ENCODE results near the gene DDX6. TPM values are rescaled to one million over a fixed set of nuclear protein-coding genes. Genes with fewer than 3 reads are reported as not detected.

The DDX6 gene
- total RNA-seq, 1 donor from 2014 or later, result 148 TPM

- peaks cover 42% of the 10 kb centered on the region for H3K27me3 Mint-ChIP-seq (ENCODE audit: unreplicated experiment)
- H3K4me3 Mint-ChIP-seq (ENCODE audit: unreplicated experiment), result no peak overlapping the region
- no peaks in the 10 kb centered on the region for H3K4me1 Mint-ChIP-seq (ENCODE audit: unreplicated experiment)
- peaks cover 6% of the 10 kb centered on the region for H3K9me3 Mint-ChIP-seq (ENCODE audit: unreplicated experiment)
- no peak overlapping the region for H3K27ac Mint-ChIP-seq (ENCODE audit: unreplicated experiment)
- DNase-seq (ENCODE audit: extremely low spot score, unreplicated experiment), result no peak
- TF ChIP-seq CTCF (IDR thresholded peaks at IDR 0.05), result no peak
- no peaks in the 10 kb centered on the region for H3K36me3 Mint-ChIP-seq (ENCODE audit: unreplicated experiment)
Observed at GRCh38 chr11:118804094-118804493, 13.1 kb upstream of the DDX6 start.

- Mint-ChIP-seq H3K36me3 (ENCODE audit: unreplicated experiment) (no peaks in the 10 kb centered on the region), H3K9me3 (ENCODE audit: unreplicated experiment) (no peaks in the 10 kb centered on the region), H3K4me1 (ENCODE audit: unreplicated experiment) (no peaks in the 10 kb centered on the region), H3K4me3 (ENCODE audit: unreplicated experiment) (no peak overlapping the region), H3K27me3 (ENCODE audit: unreplicated experiment) (peaks cover 15% of the 10 kb centered on the region), H3K27ac (ENCODE audit: unreplicated experiment) (no peak overlapping the region)
- no peak for TF ChIP-seq CTCF (IDR thresholded peaks at IDR 0.05)
- no peak for DNase-seq (ENCODE audit: extremely low spot score, unreplicated experiment)
Observed at GRCh38 chr11:118799372-118799771, 8.4 kb upstream of the DDX6 start.

GRCh38 chr11:118797510-118797909 is 6.5 kb upstream of the DDX6 start:
- Mint-ChIP-seq H3K27ac (ENCODE audit: unreplicated experiment) (no peak overlapping the region), H3K4me1 (ENCODE audit: unreplicated experiment) (peaks cover 9% of the 10 kb centered on the region), H3K27me3 (ENCODE audit: unreplicated experiment) (peaks cover 11% of the 10 kb centered on the region), H3K4me3 (ENCODE audit: unreplicated experiment) (no peak overlapping the region), H3K9me3 (ENCODE audit: unreplicated experiment) (no peaks in the 10 kb centered on the region), H3K36me3 (ENCODE audit: unreplicated experiment) (no peaks in the 10 kb centered on the region)
- DNase-seq (ENCODE audit: extremely low spot score, unreplicated experiment), result no peak
- no peak for TF ChIP-seq CTCF (IDR thresholded peaks at IDR 0.05)

GRCh38 chr11:118792570-118793124 is 1.7 kb upstream of the DDX6 start:
- Mint-ChIP-seq H3K4me3 (ENCODE audit: unreplicated experiment) (peak overlapping the region; percentile 100), H3K9me3 (ENCODE audit: unreplicated experiment) (no peaks in the 10 kb centered on the region), H3K27ac (ENCODE audit: unreplicated experiment) (peak overlapping the region; percentile 99), H3K27me3 (ENCODE audit: unreplicated experiment) (no peaks in the 10 kb centered on the region), H3K4me1 (ENCODE audit: unreplicated experiment) (peaks cover 27% of the 10 kb centered on the region), H3K36me3 (ENCODE audit: unreplicated experiment) (no peaks in the 10 kb centered on the region)
- no peak for DNase-seq (ENCODE audit: extremely low spot score, unreplicated experiment)
- no peak for TF ChIP-seq CTCF (IDR thresholded peaks at IDR 0.05)

- no peaks in the 10 kb centered on the region for H3K27me3 Mint-ChIP-seq (ENCODE audit: unreplicated experiment)
- no peak for DNase-seq (ENCODE audit: extremely low spot score, unreplicated experiment)
- no peaks in the 10 kb centered on the region for H3K9me3 Mint-ChIP-seq (ENCODE audit: unreplicated experiment)
- no peak for TF ChIP-seq CTCF (IDR thresholded peaks at IDR 0.05)
- H3K4me1 Mint-ChIP-seq (ENCODE audit: unreplicated experiment), result peaks cover 32% of the 10 kb centered on the region
- peak overlapping the region; percentile 99 for H3K27ac Mint-ChIP-seq (ENCODE audit: unreplicated experiment)
- no peaks in the 10 kb centered on the region for H3K36me3 Mint-ChIP-seq (ENCODE audit: unreplicated experiment)
- peak overlapping the region; percentile 100 for H3K4me3 Mint-ChIP-seq (ENCODE audit: unreplicated experiment)
Observed at GRCh38 chr11:118791961-118792569, 1.1 kb upstream of the DDX6 start.
